SHP77 treated with DMSO at 0.1 percent for 48 hours (cell line): ENCODE measurements around the gene MACROD1.
A peak's percentile ranks its signal among the peaks of the same experiment; 100 is the strongest.

Source experiments
- DNase-seq: peaks from one replicate; lab custom pipeline; 2025; lab: John Stamatoyannopoulos, UW

MACROD1 gene, protein sequence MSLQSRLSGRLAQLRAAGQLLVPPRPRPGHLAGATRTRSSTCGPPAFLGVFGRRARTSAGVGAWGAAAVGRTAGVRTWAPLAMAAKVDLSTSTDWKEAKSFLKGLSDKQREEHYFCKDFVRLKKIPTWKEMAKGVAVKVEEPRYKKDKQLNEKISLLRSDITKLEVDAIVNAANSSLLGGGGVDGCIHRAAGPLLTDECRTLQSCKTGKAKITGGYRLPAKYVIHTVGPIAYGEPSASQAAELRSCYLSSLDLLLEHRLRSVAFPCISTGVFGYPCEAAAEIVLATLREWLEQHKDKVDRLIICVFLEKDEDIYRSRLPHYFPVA

DNA sequence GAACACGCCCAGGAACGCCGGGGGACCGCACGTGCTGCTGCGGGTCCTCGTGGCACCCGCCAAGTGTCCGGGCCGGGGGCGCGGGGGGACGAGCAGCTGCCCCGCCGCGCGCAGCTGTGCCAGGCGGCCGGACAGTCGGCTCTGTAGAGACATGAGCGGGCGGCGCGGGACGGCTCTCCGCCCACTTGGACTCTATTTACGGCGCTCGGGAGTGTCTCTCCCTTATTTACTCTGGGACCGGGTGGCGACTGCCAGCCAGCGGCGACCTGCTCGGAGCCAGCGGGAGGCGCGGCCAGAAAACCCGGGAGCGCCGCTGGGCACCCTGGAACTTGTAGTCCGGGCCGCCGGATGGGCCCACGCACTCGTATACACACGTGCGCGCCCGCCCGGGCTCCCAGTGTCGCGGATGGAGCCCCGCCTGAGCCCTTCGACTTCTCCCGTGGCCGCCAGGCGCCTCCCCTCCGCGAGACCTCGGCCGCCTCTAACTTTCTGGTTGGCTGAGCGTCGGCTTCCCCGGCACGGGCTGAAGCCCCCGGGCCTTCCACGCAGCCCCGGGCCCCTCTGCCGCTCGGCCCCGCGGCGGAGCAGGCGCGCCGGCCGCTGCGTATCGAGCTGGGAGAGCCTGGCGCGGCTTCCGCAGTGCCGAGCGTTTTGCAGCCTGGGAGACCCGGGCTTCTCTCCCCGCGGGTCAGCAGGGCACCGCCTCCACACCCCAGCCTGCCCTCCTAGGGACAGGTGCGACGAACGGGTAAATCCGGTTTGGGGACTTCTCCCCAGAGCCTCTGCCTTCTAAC, at the start of gene MACROD1:
Gene MACROD1 (minus strand): TSS at position 272 of the 794 bp plus-strand sequence. CDS start 119 bp downstream, at position 153.
- DNase-seq, result peak; percentile 67

DNA sequence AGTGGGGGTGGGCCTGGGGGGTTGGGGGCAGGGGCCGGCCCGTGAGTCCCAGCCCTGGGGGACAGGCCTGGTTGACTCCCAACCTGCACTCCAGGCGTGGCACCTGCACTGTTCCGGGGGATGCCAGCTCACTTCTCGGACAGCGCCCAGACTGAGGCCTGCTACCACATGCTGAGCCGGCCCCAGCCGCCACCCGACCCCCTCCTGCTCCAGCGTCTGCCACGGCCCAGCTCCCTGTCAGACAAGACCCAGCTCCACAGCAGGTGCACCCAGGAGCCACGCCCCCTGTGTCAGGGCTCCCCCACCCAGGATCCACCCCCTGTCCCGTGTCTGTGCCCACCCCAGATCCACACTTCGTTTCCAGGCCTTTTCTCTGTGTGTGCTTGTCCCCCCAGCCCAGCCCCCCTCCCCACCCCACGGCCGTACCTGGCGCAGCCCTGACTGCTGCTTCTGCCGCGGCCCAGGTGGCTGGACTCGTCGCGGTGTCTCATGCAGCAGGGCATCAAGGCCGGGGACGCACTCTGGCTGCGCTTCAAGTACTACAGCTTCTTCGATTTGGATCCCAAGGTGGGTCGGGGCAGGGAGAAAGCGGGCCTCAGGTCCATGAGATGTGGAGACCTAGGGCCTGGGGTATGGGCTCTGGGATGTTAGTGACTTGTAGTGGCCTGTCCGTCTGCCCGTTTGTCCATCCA, 45.4 kb upstream of the MACROD1 start:
- DNase-seq, result no peak

DNA sequence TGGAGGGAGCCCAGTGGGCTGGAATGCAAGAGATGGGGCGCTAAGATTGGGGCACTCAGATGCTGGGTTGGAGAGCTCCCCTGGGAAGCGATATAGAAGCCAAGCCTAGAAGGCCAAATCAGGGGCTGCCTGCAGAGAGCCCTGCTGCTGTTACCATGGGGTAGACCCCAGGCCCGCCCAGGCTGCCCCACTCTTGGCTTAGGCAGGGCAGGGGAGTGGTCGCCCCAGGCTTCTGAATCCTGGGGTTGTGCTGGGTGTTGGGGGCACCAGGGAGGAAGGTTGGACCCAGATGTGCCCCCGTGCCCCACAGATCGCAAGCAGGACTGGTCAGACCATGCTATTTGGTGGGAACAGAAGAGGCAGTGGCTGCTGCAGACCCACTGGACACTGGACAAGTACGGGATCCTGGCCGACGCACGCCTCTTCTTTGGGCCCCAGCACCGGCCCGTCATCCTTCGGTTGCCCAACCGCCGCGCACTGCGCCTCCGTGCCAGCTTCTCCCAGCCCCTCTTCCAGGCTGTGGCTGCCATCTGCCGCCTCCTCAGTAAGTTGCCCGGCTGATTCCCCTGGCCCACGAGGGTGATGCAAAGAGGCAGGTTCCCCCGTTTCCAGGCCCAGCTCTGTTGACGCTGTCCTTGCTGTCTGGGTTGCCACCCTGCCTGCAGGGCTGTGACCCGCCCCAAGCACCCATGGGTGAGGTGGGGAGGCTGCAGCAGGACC, 44.5 kb upstream of the MACROD1 start:
- DNase-seq, result no peak

DNA sequence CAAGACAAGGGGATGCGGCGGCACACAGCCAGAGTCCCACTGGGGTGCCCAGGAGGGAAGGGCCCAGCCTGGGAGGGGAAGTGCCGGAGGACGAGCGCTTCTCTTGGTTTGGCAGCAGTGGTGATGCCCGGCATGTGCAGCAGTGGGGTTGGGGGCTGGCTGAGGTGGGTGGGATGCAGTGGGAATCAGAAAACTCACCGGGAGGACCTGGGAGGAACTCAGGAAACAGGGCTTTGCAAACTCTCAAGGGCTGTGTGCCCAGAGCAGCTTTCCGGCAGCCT, 43.6 kb upstream of the MACROD1 start:
- DNase-seq, result no peak

DNA sequence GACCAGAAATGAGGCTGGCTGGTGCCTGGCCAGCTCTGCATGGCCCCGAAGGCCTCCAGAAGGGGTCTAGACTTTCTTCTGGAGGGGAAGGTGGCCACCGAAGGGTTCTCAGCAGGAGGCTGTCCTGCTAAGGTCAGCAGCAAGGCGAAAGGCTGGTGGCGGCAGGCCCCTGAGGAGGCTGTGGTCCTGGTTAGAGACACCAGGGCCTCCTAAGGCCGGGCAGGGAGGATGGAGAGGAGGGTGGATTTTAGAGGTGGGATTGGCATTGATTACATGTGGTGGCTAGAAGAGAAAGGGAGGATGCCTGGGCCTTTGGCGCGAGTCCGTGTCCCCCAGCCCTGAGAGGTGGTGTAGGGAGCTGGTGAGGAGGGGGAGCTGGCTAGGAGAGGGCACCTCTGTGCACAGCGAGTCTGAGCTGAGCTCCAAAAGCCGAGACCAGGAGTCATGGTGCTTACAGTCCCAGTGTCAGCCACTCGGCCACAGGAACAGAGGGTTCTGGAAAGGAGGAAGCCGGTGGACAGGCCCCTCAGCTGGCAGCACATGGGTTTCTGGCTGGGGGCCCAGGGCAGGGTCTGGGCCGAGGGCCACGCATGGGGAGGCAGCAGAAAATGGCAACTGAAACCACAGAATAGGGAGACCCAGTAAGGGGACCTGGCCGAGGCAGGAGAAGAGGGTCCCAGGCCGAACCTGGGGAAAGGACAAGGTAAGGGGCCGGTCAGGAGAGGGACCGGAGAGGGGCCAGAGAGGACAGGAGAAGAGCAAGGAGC, 43.1 kb upstream of the MACROD1 start:
- DNase-seq, result no peak

DNA sequence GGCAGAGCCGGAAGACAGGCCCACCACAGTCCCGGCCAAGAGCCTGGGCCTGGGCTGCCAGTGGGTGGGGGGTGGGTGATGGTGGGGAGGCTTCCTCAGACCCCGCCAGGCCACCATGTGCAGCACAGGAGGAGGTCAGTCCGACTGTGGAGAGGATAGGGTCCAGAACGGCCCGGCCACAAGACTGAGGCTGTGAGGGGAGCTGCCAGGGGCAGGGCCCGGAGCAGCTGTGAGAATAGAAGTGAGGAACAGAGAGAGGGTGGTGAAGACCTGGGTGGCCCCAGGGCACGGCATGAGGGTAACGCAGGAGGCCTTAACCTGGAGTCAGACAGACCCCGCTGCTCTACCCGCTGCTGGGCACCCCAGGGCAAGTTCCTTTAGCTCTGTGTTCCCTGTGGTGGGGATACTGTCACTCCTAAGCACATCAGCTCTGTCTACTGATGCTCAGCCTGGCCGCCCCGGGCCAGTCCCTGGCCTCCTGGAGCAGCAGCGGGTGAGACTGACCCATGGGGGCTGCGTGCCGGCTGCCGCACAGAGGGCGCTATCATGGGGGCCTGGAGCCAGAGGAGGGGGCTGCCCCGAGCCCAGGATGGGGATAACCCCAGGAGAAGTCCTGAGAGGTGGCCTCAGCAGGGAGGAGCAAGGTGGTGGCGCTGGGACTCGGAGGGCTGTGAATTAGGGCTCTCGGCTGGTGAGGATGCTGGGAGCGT, 42.3 kb upstream of the MACROD1 start:
- DNase-seq, result no peak

DNA sequence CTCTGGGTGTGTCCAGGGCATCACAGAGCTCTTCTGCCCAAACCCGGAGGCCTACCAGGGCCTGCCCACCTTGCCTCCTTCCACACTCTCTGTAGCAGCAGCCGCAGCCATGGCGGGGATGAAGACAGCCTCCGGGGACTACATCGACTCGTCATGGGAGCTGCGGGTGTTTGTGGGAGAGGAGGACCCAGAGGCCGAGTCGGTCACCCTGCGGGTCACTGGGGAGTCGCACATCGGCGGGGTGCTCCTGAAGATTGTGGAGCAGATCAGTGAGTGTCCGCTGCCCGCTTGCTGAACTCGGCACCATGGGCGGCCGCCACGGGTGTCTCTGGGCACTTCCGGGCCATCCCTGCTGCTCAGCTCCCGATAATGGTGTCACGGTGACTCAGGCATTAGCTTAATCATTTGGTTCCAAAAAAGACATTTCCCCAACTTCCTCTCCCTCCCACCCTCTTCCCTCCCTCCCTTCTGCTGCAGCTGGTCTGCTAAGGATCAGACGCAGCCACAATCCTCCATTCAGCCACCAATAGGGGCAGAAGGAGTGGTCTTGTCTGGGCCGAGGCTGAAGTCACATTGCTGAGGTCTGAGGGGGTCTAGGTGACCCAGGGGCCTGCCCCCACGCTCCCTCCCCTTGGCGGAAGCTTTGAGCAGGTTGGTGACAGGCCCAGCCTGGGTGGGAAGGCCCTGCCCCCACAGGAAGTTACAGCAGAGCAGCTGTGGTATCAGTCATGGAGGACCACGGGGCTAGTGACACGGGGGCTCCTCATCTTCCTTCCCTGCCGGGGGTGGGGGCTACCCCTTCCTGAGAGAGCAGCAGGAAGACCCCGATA, 41.6 kb upstream of the MACROD1 start:
- DNase-seq, result no peak

DNA sequence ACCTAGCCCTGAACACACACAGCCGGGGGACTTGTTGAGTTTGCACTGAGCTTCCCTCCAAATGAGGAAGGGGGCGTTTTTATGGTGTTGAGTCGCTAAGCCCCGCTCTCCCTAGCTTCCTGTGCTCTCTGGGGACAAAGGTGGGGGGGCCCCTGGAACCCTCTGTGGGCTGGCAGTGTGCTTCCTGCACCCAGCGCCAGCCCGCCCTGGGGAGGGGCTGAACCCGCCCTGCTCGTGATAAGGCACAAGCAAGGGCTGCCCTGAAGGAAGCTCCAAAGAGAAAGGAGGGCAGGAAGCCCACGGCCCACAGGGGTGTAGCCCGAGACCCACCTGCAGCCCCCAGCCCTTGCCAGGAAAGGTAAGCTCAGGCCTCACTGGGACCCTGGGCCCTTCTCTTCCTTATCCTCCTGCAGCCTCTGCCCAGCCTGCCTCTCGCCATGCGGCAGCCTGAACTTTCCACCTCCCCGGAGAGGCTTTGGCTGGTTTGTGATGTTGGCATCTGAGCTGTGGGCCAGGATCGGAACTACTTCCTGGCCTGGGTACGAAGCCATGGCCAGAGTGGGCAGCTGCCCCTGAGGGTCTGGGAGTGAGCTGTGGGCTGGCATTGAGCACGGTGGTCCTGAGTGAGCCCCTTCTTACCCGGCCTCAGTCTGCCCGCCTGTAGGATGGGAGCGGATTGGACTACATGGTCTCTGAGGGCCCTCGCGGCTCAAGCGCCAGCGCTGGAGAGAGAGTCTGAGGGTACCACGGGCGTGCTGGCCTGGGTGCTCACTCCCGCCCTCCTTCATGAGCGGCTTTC, 40.7 kb upstream of the MACROD1 start, which contains the start of gene FERMT3:
Gene FERMT3 (plus strand): TSS at position 265 of the 799 bp plus-strand sequence. CDS start 644 bp downstream, outside the sequence.
- no peak for DNase-seq

DNA sequence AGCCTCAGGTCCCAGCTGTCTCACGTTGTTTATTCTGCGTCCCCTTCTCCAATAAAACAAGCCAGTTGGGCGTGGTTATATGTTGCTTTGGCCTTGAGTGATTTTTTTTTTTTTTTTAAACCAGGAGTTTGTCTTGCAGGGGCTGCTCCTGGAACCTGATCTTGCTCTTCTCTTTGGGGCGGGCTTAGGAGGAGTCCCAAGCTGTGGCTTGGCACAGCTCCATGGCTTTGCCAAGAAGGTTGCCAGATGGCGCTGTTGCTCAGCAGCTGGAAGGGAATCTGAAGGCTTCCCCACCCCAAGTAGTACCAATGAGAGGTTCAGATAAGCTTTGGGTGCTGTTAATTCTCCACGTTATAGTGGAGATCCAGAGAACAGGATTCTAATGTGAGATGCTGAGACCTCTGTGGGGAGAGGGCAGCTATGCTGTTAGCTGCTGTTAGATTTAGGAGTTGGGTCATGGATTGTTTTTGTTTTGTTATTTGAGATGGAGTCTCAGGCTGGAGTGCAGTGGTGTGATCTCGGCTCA, 38.6 kb upstream of the MACROD1 start:
- peak; percentile 18 for DNase-seq

DNA sequence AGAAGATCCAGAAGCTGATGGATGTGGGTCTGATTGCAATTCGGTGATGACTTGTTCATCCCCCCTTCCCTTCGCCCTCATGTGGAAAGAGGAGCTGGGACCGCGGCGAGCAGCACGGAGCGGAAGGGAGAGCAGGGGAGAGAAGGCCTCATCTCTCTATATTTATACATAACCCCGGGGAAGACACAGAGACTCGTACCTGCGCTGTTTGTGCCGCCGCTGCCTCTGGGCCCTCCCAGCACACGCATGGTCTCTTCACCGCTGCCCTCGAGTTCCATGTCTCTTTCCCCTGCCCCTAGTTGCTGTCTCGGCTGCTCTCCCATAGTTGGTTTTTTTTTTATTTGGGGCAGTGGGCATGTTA, 38.1 kb upstream of the MACROD1 start:
- DNase-seq, result no peak

DNA sequence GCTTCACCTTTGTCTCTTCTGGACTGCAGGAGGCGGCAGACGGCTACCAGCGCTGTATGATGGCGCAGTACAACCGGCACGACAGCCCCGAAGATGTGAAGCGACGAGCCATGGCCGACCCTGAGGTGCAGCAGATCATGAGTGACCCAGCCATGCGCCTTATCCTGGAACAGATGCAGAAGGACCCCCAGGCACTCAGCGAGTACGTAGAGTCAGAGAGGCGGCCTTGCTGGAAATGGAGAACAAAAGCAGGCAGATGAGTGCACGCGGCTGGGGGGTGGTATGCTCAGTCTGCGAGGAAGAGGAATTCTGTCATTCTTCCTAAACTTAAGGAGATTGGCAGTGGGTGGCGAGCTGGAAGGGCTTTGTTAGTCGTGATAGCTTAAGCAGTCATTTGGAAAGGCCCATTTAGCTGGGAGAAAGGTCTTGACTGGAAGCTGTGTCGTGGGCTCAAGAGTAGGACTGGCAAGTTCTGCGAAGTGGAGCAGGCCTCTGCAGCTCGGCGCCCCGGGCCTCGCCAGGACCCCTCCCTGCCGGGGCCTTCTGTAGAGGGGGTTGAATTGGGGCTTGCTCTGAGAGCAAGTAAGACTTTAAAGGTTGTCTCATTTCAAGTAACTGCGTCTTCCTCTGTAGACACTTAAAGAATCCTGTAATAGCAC, 37.6 kb upstream of the MACROD1 start:
- DNase-seq, result no peak

DNA sequence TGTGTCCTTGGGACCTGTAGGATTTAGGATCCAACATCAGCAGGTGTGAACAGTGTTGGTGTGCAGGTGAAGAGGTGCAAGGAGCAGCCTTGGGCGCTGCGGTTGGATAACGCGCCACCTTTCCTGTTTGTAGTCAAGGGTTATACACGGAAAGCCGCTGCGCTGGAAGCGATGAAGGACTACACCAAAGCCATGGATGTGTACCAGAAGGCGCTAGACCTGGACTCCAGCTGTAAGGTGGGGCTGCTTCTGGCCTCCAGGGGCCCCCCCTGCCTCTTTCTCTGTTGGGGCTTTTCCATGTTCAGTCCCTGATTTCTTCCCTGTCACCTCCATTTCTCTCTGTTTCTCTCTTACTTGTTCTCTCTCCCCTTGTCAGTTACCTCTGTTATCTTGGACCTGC, 37.1 kb upstream of the MACROD1 start:
- no peak for DNase-seq

DNA sequence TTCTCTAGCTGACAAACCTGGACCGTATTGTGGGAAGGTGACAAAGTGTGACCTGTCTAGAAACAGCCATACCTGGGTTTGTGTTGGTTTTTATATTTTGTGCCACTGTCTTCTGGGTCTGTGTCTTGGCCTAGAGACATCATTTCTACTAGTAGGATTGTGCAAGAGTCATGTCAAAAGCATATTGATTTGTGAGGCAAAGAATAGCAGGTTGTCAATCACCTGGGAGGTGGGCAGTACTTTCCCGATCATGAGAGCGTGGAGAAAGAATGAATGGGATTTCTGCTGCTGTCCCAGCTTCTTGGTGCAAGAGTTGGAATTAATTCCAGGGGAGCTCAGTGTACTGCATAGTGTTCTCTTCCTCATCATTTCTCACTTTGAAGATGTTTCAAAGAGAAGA, 35.6 kb upstream of the MACROD1 start:
- DNase-seq, result no peak

DNA sequence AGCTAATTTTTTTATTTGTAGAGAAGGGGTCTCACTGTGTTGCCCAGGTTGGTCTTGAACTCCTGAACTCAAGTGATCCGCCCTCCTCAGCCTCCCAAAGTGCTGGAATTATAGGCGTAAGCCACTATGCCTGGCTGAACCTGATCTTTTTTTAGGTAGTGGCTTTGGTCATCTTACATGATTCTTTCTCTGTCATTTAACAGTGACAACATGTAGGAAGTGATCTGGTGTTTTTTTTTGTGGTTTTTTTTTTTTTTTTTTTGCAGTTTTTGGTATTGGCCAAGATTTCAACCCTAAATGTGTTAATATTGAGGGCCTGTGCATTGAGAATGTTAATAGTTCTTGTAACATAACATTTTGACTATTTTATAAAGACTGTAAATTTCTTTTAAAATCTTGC, 32.6 kb upstream of the MACROD1 start:
- DNase-seq, result no peak

DNA sequence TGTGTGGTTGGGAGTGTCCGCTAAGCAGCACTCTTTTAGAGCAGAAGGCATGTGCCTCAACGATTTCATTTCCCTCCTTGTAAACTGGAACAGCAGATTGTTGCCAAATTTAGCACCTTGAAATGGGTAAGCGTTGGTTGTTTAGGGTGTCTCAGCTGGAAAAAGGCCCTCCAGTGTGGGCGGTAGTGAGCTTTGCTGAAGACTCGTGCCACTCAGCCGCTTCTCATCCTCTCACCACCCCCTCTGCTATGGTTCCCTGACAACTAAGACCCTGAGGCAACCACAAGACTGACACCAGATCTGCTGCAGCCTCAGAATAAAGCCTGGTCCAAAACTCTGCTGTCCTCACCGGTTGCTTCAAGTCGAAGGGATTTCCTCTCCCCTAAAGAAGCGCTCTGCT, 30.7 kb upstream of the MACROD1 start:
- no peak for DNase-seq

DNA sequence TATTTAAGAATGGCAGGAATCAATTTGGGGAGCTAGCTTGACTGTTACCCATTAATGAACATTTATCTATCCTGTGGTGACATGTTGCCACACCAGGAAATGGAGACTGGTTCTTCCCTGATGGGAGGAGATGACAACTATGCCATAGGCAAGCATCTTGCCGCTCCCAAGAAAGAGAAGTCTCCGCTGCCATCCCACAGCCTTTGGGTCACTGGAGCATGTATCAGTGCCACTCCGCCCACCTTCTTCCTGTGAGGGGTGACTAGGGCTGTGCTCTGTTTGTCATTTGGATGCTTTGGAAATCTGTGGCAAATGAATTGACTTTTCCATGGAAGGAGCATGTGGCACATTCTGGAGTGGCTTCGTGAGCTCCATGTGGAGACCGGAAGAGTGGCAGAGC, 26.5 kb upstream of the MACROD1 start:
- no peak for DNase-seq

DNA sequence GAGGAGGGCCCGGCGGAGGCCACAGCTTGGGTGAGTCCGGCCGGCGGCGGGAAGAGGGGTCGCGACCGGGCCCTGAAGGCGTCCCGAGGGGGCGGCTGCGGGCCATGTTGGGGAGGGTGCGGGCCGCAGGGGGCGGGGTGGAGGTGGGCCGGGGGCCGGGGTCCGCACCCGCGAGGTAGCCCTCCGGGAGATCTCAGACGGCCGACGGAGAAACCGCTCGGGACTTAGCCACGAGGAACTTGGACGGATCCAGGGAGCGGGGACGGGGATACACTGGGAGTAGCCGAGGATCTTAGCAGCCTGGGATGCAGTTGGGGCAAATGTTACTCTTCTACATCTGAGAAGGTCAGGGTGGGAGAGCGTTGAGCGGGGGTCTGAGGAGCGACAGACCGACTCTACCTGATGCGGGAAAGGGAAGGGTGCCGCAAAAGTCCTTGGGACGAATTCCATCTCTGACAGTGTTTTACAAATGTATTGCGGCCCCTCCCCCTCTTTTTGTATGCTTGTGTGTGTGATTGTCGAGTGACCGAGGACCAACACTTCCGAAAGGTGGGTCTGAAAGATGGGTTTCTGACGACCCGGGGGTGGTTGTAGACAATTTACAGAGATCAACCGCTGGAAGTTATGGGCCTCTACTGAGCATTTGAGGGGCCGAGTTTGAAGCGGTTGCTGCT, 20.7 kb upstream of the MACROD1 start:
- no peak for DNase-seq
